Panc1 (cell line): Measurements from ENCODE around the gene KRTCAP2.

Experiments
- TF ChIP-seq, protein P1 (sequence below): fragments of 450-650 bp; IDR thresholded peaks from 2 replicates; pipeline ENCODE4 v1.5.1; 2017; ENCODE audit warnings: mild to moderate bottlenecking
- TF ChIP-seq, protein P2 (sequence below), 2 experiments: IDR thresholded peaks; 2 replicates each; pipeline ENCODE4 v1.6.1; 2011 to 2012; ENCODE audit warnings: low read depth in 2 of 2, control low read depth in 1 of 2, low read length in 1 of 2, mild to moderate bottlenecking in 1 of 2, moderate library complexity in 1 of 2; ENCODE audit not compliant: insufficient read depth in 1 of 2

DNA sequence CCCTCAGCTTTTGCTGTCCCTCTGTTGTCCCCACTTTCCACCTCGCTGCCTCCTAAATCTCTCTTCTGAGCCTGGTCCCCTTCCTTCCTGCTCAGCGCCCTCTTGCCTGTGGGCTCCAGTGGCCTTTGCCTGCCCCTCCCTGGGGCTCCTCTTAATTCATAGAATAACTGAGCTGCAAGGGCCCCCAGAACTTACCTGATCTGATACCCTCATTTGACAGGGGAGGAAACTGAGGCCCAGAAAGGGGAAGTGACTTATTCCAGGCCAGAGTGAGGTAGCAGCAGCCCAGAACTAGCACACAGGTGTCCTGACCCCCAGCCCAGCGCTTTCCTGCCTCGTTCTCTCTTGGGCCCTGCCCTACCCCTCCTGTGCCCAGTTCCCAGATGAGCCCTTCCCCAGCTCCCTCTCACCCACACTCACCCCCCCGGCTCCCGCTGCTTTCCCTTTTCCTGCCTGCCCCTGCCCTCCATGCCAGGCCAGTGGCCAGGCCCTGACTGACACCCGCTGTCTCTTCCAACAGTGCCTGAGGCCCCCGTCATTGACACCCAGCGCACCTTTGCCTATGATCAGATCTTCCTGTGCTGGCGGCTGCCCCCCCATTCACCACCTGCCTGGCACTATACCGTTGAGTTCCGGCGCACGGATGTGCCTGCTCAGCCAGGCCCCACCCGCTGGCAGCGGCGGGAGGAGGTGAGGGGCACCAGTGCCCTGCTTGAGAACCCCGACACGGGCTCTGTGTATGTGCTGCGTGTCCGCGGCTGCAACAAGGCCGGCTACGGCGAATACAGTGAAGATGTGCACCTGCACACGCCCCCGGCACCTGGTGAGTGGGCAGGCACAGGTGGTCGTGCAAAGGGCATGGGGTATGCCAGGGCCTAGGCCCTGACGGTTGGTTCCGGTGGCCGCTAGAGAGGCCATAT, 6.3 kb upstream of the KRTCAP2 start:
- TF ChIP-seq, protein P1, sequence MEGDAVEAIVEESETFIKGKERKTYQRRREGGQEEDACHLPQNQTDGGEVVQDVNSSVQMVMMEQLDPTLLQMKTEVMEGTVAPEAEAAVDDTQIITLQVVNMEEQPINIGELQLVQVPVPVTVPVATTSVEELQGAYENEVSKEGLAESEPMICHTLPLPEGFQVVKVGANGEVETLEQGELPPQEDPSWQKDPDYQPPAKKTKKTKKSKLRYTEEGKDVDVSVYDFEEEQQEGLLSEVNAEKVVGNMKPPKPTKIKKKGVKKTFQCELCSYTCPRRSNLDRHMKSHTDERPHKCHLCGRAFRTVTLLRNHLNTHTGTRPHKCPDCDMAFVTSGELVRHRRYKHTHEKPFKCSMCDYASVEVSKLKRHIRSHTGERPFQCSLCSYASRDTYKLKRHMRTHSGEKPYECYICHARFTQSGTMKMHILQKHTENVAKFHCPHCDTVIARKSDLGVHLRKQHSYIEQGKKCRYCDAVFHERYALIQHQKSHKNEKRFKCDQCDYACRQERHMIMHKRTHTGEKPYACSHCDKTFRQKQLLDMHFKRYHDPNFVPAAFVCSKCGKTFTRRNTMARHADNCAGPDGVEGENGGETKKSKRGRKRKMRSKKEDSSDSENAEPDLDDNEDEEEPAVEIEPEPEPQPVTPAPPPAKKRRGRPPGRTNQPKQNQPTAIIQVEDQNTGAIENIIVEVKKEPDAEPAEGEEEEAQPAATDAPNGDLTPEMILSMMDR, result no peak
- TF ChIP-seq, protein P2, sequence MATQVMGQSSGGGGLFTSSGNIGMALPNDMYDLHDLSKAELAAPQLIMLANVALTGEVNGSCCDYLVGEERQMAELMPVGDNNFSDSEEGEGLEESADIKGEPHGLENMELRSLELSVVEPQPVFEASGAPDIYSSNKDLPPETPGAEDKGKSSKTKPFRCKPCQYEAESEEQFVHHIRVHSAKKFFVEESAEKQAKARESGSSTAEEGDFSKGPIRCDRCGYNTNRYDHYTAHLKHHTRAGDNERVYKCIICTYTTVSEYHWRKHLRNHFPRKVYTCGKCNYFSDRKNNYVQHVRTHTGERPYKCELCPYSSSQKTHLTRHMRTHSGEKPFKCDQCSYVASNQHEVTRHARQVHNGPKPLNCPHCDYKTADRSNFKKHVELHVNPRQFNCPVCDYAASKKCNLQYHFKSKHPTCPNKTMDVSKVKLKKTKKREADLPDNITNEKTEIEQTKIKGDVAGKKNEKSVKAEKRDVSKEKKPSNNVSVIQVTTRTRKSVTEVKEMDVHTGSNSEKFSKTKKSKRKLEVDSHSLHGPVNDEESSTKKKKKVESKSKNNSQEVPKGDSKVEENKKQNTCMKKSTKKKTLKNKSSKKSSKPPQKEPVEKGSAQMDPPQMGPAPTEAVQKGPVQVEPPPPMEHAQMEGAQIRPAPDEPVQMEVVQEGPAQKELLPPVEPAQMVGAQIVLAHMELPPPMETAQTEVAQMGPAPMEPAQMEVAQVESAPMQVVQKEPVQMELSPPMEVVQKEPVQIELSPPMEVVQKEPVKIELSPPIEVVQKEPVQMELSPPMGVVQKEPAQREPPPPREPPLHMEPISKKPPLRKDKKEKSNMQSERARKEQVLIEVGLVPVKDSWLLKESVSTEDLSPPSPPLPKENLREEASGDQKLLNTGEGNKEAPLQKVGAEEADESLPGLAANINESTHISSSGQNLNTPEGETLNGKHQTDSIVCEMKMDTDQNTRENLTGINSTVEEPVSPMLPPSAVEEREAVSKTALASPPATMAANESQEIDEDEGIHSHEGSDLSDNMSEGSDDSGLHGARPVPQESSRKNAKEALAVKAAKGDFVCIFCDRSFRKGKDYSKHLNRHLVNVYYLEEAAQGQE (IDR thresholded peaks at IDR 0.05; ENCODE audit: insufficient read depth in 1 of 2, low read depth in 2 of 2, low read length in 1 of 2), result no peak
